Measurements from ENCODE around the gene MTX1. TPM values are rescaled to one million over a fixed set of nuclear protein-coding genes. Genes with fewer than 3 reads are reported as not detected.

The MTX1 gene
- total RNA-seq, 4 donors from 2014 or later, result 14.4 to 26.9 (median 24.6) TPM

GRCh38 chr1:155200920-155201319 lies 7.6 kb upstream of the MTX1 start:
- in situ Hi-C loops (cut with MboI; ENCODE audit: low sequenced_read_pairs in 4 of 4), result no loop called here
- DNase-seq (no peak), ATAC-seq (no peak)
- Histone ChIP-seq H3K27ac (no peak overlapping the region), H3K27me3 (no peaks in the 10 kb centered on the region), H3K9me3 (no peaks in the 10 kb centered on the region), H3K36me3 (no peaks in the 10 kb centered on the region), H3K4me1 (peaks cover under 1 to 10% of the 10 kb centered on the region in 2 donors), H3K4me3 (no peak overlapping the region)
- intact Hi-C loops (cut with DNase I; ENCODE audit: low total_unique reads), result no loop called here
- no peak for TF ChIP-seq POLR2A (IDR thresholded peaks at IDR 0.05)
- TF ChIP-seq, protein P1, sequence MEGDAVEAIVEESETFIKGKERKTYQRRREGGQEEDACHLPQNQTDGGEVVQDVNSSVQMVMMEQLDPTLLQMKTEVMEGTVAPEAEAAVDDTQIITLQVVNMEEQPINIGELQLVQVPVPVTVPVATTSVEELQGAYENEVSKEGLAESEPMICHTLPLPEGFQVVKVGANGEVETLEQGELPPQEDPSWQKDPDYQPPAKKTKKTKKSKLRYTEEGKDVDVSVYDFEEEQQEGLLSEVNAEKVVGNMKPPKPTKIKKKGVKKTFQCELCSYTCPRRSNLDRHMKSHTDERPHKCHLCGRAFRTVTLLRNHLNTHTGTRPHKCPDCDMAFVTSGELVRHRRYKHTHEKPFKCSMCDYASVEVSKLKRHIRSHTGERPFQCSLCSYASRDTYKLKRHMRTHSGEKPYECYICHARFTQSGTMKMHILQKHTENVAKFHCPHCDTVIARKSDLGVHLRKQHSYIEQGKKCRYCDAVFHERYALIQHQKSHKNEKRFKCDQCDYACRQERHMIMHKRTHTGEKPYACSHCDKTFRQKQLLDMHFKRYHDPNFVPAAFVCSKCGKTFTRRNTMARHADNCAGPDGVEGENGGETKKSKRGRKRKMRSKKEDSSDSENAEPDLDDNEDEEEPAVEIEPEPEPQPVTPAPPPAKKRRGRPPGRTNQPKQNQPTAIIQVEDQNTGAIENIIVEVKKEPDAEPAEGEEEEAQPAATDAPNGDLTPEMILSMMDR (IDR thresholded peaks at IDR 0.05 in 4 of 5, conservative IDR thresholded peaks at IDR 0.05 in 1 of 5), result no peak

DNA sequence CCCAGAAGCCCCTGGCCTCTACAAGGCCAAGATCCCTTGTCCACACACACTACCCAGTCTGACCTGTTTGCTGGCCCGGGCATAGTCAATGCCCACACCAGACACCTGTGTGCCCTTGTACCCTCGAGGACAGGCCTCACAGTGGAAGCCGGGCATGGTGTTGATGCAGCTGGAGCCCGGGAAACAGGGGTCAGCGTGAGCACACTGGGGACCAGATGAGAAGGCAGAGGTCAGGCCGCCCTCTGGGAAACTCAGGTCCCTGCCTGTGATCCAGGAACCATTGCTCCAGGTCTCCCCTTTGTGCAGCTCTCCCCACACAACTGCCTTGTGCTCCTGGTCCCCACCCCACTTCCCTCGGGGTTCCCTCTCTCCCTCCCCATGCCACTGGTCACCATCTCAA lies 6.3 kb upstream of the MTX1 start:
- Histone ChIP-seq H3K27me3 (no peaks in the 10 kb centered on the region), H3K36me3 (no peaks in the 10 kb centered on the region), H3K4me1 (peaks cover 3 to 6% of the 10 kb centered on the region in 2 donors), H3K9me3 (no peaks in the 10 kb centered on the region), H3K27ac (no peak overlapping the region), H3K4me3 (no peak overlapping the region)
- TF ChIP-seq, protein P1 (IDR thresholded peaks at IDR 0.05 in 4 of 5, conservative IDR thresholded peaks at IDR 0.05 in 1 of 5), result no peak
- no peak for TF ChIP-seq POLR2A (IDR thresholded peaks at IDR 0.05)
- DNase-seq (no peak), ATAC-seq (no peak)
- in situ Hi-C loops (cut with MboI; ENCODE audit: low sequenced_read_pairs in 4 of 4), result no loop called here
- intact Hi-C loops (cut with DNase I; ENCODE audit: low total_unique reads), result no loop called here

GRCh38 chr1:155202731-155203515 lies 5.6 kb upstream of the MTX1 start:
- H3K4me3 ChIP-seq, result no peak overlapping the region
- TF ChIP-seq, protein P1 (IDR thresholded peaks at IDR 0.05 in 4 of 5, conservative IDR thresholded peaks at IDR 0.05 in 1 of 5), result no peak
- TF ChIP-seq POLR2A (IDR thresholded peaks at IDR 0.05), result no peak
- H3K27ac ChIP-seq, result no peak overlapping the region
- H3K27me3 ChIP-seq, result no peaks in the 10 kb centered on the region
- H3K9me3 ChIP-seq, result no peaks in the 10 kb centered on the region
- no peaks in the 10 kb centered on the region for H3K36me3 ChIP-seq
- ATAC-seq (no peak), DNase-seq (no peak)
- in situ Hi-C loops (cut with MboI; ENCODE audit: low sequenced_read_pairs in 4 of 4), result no loop called here
- intact Hi-C loops (cut with DNase I; ENCODE audit: low total_unique reads), result no loop called here
- H3K4me1 ChIP-seq, result peaks cover 5 to 14% of the 10 kb centered on the region in 2 donors

- in situ Hi-C loops (cut with MboI; ENCODE audit: low sequenced_read_pairs in 4 of 4) (no loop called here), intact Hi-C loops (cut with DNase I; ENCODE audit: low total_unique reads) (loop anchor here (5.0 kb wide), 2 partner anchors 37 to 102 kb away; partner anchors contain the start of gene FDPS)
- H3K36me3 ChIP-seq, result no peaks in the 10 kb centered on the region
- no peak for ATAC-seq
- no peaks in the 10 kb centered on the region for H3K27me3 ChIP-seq
- no peak overlapping the region for H3K27ac ChIP-seq
- no peak overlapping the region for H3K4me3 ChIP-seq
- H3K9me3 ChIP-seq, result no peaks in the 10 kb centered on the region
- TF ChIP-seq POLR2A (IDR thresholded peaks at IDR 0.05), result no peak
- TF ChIP-seq, protein P1 (IDR thresholded peaks at IDR 0.05 in 4 of 5, conservative IDR thresholded peaks at IDR 0.05 in 1 of 5), result no peak
- no peak for DNase-seq
- peaks cover 16 to 26% of the 10 kb centered on the region in 2 donors for H3K4me1 ChIP-seq
Measured at GRCh38 chr1:155205035-155205434, 3.5 kb upstream of the MTX1 start.

Data from gastrocnemius medialis (tissue), 4 donors.